Measurements from ENCODE around the gene PLPP3. TPM values are rescaled to one million over a fixed set of nuclear protein-coding genes. Genes with fewer than 3 reads are reported as not detected.

Gene PLPP3
- polyA plus RNA-seq, 3 donors, result 0.21 to 0.32 TPM; not detected in 1

- peaks cover 0 to 10% of the 10 kb centered on the region in 2 donors for H3K36me3 Mint-ChIP-seq
- H3K9ac ChIP-seq (ENCODE audit: insufficient read depth, low read length, poor library complexity, severe bottlenecking), result no peak overlapping the region
- intact Hi-C loops (cut with micrococcal nuclease), result no loop called here
- no peak overlapping the region for H3K27ac ChIP-seq (ENCODE audit: low read depth in 1 of 2, low read length in 2 of 2)
- H3K4me1 ChIP-seq (ENCODE audit: control insufficient read depth in 1 of 2, insufficient read depth in 2 of 2, low read length in 2 of 2), result peaks cover 18 to 25% of the 10 kb centered on the region in 2 donors
- H3K9me3 ChIP-seq (replicated peaks in 1 of 2; ENCODE audit: control insufficient read depth in 1 of 2, insufficient read depth in 1 of 2, low read length in 2 of 2), result no peaks in the 10 kb centered on the region
- no peaks in the 10 kb centered on the region for H4K20me1 ChIP-seq (ENCODE audit: insufficient read depth, low read length)
- no peaks in the 10 kb centered on the region for H3K36me3 ChIP-seq (replicated peaks in 1 of 2; ENCODE audit: control insufficient read depth in 1 of 2, insufficient read depth in 2 of 2, low read length in 2 of 2)
- H3K27me3 Mint-ChIP-seq (ENCODE audit: low read depth in 3 of 3), result peaks cover 2 to 5% (median 4%) of the 10 kb centered on the region in 3 donors
- no peaks in the 10 kb centered on the region for H3K27me3 ChIP-seq (ENCODE audit: control insufficient read depth in 2 of 2, insufficient read depth in 2 of 2, low read length in 2 of 2)
- H3K27ac Mint-ChIP-seq, result peak overlapping the region in 3 of 7 donors; percentile 5 to 81 (median 35)
- H3K4me3 Mint-ChIP-seq, result no peak overlapping the region
- H3K4me2 ChIP-seq (replicated peaks; ENCODE audit: extremely low read depth, low read length, poor library complexity, severe bottlenecking), result no peak overlapping the region
- DNase-seq, result peak in 2 of 3 donors; percentile 54
- no peak overlapping the region for H3K4me3 ChIP-seq (replicated peaks in 1 of 3; ENCODE audit: low read depth in 2 of 3, low read length in 3 of 3)
- WGBS (ENCODE audit: insufficient coverage), result 81% methylated on average over 8 of the region's 12 CpGs
- H2AFZ ChIP-seq (ENCODE audit: insufficient read depth, low read depth, low read length, poor library complexity, severe bottlenecking), result no peak overlapping the region
- no peaks in the 10 kb centered on the region for H3K9me3 Mint-ChIP-seq
- H3K4me1 Mint-ChIP-seq, result peaks cover 29% of the 10 kb centered on the region
- H3K79me2 ChIP-seq (ENCODE audit: insufficient read depth, low read length), result no peaks in the 10 kb centered on the region
- no peak for TF ChIP-seq CTCF (IDR thresholded peaks at IDR 0.05)
Observed at GRCh38 chr1:56496821-56497772, 82.3 kb downstream of the PLPP3 start.

GRCh38 chr1:56496158-56496557 lies 83.2 kb downstream of the PLPP3 start:
- Histone ChIP-seq H2AFZ (ENCODE audit: insufficient read depth, low read depth, low read length, poor library complexity, severe bottlenecking) (no peak overlapping the region), H3K4me2 (replicated peaks; ENCODE audit: extremely low read depth, low read length, poor library complexity, severe bottlenecking) (no peak overlapping the region), H4K20me1 (ENCODE audit: insufficient read depth, low read length) (no peaks in the 10 kb centered on the region), H3K4me1 (ENCODE audit: control insufficient read depth in 1 of 2, insufficient read depth in 2 of 2, low read length in 2 of 2) (peaks cover 18 to 22% of the 10 kb centered on the region in 2 donors), H3K9ac (ENCODE audit: insufficient read depth, low read length, poor library complexity, severe bottlenecking) (no peak overlapping the region), H3K27me3 (ENCODE audit: control insufficient read depth in 2 of 2, insufficient read depth in 2 of 2, low read length in 2 of 2) (no peaks in the 10 kb centered on the region), H3K36me3 (replicated peaks in 1 of 2; ENCODE audit: control insufficient read depth in 1 of 2, insufficient read depth in 2 of 2, low read length in 2 of 2) (no peaks in the 10 kb centered on the region), H3K9me3 (replicated peaks in 1 of 2; ENCODE audit: control insufficient read depth in 1 of 2, insufficient read depth in 1 of 2, low read length in 2 of 2) (no peaks in the 10 kb centered on the region), H3K27ac (ENCODE audit: low read depth in 1 of 2, low read length in 2 of 2) (peak overlapping the region in 1 of 2 donors; percentile 7), H3K79me2 (ENCODE audit: insufficient read depth, low read length) (no peaks in the 10 kb centered on the region), H3K4me3 (replicated peaks in 1 of 3; ENCODE audit: low read depth in 2 of 3, low read length in 3 of 3) (no peak overlapping the region)
- no peak for DNase-seq
- peaks cover 0 to 5% of the 10 kb centered on the region in 2 donors for H3K36me3 Mint-ChIP-seq
- H3K27me3 Mint-ChIP-seq (ENCODE audit: low read depth in 3 of 3), result peaks cover 2 to 7% (median 5%) of the 10 kb centered on the region in 3 donors
- no CpG with 5 or more reads among the region's 2 CpGs for WGBS (ENCODE audit: insufficient coverage)
- H3K4me1 Mint-ChIP-seq, result peaks cover 19% of the 10 kb centered on the region
- no peak for TF ChIP-seq CTCF (IDR thresholded peaks at IDR 0.05)
- peaks cover 0 to under 1% (median 0%) of the 10 kb centered on the region in 7 donors for H3K9me3 Mint-ChIP-seq
- H3K4me3 Mint-ChIP-seq, result no peak overlapping the region
- intact Hi-C loops (cut with micrococcal nuclease), result no loop called here
- H3K27ac Mint-ChIP-seq, result peak overlapping the region in 1 of 7 donors; percentile 59
